A204.1 (cell line): ENCODE data around the gene PIRT.

Experiments
- FAIRE-seq: peaks from 2 replicates; lab custom pipeline; 2012; peaks lifted over from hg19 to GRCh38; lab: Jason Lieb, UNC

The PIRT gene

GRCh38 chr17:10787306-10788045 is 50.4 kb downstream of the PIRT start:
- FAIRE-seq = no peak

GRCh38 chr17:10785295-10785694 is 52.6 kb downstream of the PIRT start:
- no peak for FAIRE-seq

- FAIRE-seq = no peak
These were observed 58.3 kb downstream of the PIRT start for GRCh38 chr17:10779609-10780008.

DNA sequence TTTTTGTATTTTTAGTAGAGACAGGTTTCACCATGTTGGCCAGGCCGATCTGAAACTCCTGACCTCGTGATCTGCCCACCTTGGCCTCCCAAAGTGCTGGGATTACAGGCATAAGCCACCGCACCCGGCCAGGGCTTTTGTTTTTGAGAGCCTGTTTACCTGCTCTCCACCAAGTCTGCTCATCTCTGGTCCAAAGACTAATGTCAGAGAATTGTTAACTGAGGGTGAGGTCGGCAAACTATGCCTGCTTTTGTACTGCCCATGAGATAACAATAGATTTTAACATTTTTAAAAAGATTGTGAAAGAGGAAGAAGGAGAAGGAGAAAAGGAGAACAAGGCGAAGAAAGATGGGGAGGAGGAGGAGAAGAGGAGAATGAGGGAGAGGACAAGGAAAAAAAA is 60.0 kb downstream of the PIRT start:
- no peak for FAIRE-seq

DNA sequence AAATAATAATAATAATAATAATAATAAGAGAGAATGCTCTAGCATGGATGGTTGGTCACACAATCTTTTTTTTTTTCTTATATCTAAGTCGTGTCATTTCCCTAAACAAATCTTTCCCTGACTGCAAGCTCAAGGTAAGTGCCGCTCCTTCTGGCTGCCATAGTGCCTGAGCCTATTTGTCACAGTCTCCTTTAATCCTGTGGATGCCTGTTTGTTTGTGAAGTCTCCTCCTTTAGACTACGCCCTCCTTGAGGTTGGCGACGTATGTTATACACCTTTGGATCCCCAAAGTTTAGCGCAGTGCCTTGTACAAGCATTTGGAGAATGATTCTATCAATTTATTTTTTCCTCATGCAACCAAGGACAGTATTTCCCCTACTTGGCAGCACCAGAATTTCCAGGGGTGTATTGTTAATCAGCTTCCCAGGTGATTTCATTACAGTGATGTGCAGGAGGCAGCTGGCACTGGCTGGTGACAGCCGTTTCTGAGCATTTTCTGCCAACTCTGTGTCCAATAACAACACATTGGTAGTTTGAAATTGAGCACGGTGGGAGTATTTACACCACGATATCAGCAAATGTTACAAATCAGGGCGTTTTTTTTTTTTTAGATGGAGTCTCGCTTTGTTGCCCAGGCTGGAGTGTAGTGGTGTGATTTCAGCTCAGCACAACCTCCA is 60.6 kb downstream of the PIRT start:
- no peak for FAIRE-seq

DNA sequence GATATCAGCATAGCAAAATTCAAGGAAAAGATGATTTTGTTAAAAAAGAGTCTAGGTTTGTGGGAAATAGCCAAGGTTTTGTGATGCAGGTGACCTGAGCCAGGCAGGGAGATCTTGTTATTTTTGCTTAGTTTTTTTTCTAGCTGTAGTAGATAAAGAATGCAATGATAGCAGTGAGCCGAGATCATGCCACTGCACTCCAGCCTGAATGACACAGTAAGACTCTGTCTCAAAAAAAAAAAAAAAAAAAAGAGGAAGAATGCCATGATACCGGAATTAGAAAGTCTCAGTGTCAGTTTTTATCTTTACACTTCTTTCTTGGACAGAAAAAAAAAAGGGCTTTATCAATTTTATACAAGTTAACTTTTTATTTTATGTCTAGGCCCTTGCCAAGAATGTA is 61.5 kb downstream of the PIRT start:
- FAIRE-seq = no peak

DNA sequence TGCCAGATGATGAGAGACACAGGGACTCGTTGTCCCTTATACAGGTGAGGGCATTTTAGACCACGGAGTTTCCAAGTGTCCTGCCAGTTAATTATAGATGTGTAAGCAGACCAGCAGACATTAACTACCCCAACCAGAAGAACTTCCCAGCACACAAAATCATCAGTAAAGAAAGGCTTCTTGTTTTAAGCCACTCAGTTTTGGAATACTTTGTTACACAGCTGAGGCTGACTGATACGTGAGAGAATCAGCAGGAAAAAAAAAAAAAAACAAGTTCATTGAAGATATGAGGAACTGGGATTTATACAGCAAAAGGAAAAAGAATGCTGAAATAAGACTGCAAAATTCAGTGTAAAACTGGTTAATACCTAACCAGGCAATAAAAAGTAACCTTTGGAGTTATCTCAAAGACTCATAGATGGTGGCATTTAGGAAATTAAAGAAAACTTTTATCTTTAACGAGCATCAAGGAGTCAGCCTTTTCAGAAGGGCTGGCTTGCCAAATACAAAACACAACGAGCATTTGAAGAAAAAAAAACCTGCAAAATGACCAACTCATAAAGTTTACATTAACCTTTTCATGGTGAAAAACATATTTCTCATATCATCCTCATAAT is 62.0 kb downstream of the PIRT start:
- no peak for FAIRE-seq

DNA sequence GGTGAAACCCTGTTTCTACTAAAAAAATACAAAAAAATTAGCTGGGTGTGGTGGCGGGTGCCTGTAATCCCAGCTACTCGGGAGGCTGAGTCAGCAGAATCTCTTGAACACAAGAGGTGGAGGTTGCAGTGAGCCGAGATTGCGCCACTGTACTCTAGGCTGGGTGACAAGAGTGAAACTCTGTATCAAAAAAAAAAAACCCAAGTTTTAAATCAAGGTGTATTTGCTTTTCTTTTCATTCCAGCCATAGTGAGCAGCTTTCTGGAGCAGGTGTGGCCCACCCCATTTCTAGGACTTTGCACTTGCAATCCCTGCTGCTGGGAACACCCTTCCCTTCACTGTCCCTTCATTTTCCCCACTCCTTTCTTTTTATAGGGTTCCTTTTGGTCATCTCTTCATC is 62.8 kb downstream of the PIRT start:
- FAIRE-seq = no peak

DNA sequence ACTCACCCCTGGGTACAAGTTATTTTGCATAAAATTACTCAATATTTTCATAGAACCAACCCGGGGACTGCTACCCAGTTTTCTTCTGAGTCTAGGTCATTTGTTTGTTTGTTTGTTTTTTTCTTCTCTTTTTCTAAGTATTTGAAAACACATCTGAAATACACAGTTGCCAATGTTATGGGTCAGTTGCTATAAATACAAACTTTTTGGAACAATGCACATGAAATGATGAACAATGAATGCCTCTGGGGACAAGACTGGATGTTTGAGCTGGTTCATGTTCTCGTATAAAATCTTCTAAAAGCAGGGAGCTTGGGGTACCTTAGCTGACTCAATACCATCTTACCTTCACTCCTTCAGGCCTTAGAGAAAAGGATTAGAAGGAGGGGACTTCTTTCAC is 64.5 kb downstream of the PIRT start:
- no peak for FAIRE-seq
